ENCODE results near the gene ISL1.

- TF ChIP-seq, protein P1, sequence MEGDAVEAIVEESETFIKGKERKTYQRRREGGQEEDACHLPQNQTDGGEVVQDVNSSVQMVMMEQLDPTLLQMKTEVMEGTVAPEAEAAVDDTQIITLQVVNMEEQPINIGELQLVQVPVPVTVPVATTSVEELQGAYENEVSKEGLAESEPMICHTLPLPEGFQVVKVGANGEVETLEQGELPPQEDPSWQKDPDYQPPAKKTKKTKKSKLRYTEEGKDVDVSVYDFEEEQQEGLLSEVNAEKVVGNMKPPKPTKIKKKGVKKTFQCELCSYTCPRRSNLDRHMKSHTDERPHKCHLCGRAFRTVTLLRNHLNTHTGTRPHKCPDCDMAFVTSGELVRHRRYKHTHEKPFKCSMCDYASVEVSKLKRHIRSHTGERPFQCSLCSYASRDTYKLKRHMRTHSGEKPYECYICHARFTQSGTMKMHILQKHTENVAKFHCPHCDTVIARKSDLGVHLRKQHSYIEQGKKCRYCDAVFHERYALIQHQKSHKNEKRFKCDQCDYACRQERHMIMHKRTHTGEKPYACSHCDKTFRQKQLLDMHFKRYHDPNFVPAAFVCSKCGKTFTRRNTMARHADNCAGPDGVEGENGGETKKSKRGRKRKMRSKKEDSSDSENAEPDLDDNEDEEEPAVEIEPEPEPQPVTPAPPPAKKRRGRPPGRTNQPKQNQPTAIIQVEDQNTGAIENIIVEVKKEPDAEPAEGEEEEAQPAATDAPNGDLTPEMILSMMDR (IDR thresholded peaks at IDR 0.05 in 4 of 5, conservative IDR thresholded peaks at IDR 0.05 in 1 of 5) = no peak
- TF ChIP-seq POLR2A (IDR thresholded peaks at IDR 0.05) = no peak
Measured at GRCh38 chr5:51439232-51439631, 56.0 kb downstream of the ISL1 start.

All from gastrocnemius medialis (tissue), 4 donors.